HEK293T (cell line): ENCODE measurements around the gene OTUB1.

Source experiments
- CTCF ChIA-PET: fragments of 350-600 bp; formaldehyde crosslinking; extraction: SDS; loops from one replicate; lab custom pipeline; 2021; ENCODE audit warnings: antibody characterized with exemption, inconsistent platforms; lab: Yijun Ruan, JAX
- POLR2A ChIA-PET: fragments of 350-600 bp; formaldehyde crosslinking; extraction: SDS; loops from one replicate; lab custom pipeline; 2020; ENCODE audit warnings: antibody characterized with exemption, inconsistent platforms; lab: Yijun Ruan, JAX
- DNase-seq: peaks from one replicate; pipeline ENCODE4 v3.0.0; 2012; ENCODE audit warnings: mixed read lengths; ENCODE audit errors: extremely low spot score
- BHLHE40 ChIP-seq: fragments of 450-650 bp; IDR thresholded peaks from 2 replicates; pipeline ENCODE4 v1.6.1; 2016; ENCODE audit warnings: mild to moderate bottlenecking, moderate library complexity, borderline replicate concordance
- CTBP1 ChIP-seq: fragments of 450-650 bp; IDR thresholded peaks from 2 replicates; pipeline ENCODE4 v1.6.1; 2016; ENCODE audit warnings: borderline replicate concordance
- ELF4 ChIP-seq: fragments of 450-650 bp; IDR thresholded peaks from 2 replicates; pipeline ENCODE4 v1.6.1; 2017; ENCODE audit warnings: antibody characterized with exemption
- FOXA1 ChIP-seq: fragments of 450-650 bp; IDR thresholded peaks from 2 replicates; pipeline ENCODE4 v1.6.1; 2016; ENCODE audit warnings: mild to moderate bottlenecking
- FOXK2 ChIP-seq: fragments of 450-650 bp; IDR thresholded peaks from 2 replicates; pipeline ENCODE4 v1.6.1; 2016; ENCODE audit warnings: mild to moderate bottlenecking
- FOXM1 ChIP-seq: fragments of 450-650 bp; IDR thresholded peaks from 2 replicates; pipeline ENCODE4 v1.6.1; 2017; ENCODE audit warnings: mild to moderate bottlenecking, borderline replicate concordance
- HDGF ChIP-seq: fragments of 450-650 bp; IDR thresholded peaks from 2 replicates; pipeline ENCODE4 v1.6.1; 2017; ENCODE audit warnings: antibody characterized with exemption, borderline replicate concordance
- L3MBTL2 ChIP-seq: fragments of 450-650 bp; conservative IDR thresholded peaks from 2 replicates; pipeline ENCODE4 v1.6.1; 2016; ENCODE audit warnings: mild to moderate bottlenecking
- LEF1 ChIP-seq: fragments of 450-650 bp; IDR thresholded peaks from 2 replicates; pipeline ENCODE4 v1.6.1; 2017; ENCODE audit warnings: mild to moderate bottlenecking, borderline replicate concordance
- NFRKB ChIP-seq: fragments of 450-650 bp; IDR thresholded peaks from 2 replicates; pipeline ENCODE4 v1.6.1; 2016; ENCODE audit warnings: mild to moderate bottlenecking, moderate library complexity
- SP1 ChIP-seq: fragments of 450-650 bp; IDR thresholded peaks from 2 replicates; pipeline ENCODE4 v1.6.1; 2017
- SUZ12 ChIP-seq: fragments of 450-650 bp; IDR thresholded peaks from 2 replicates; pipeline ENCODE4 v1.6.1; 2016; ENCODE audit warnings: mild to moderate bottlenecking
- TARDBP ChIP-seq: fragments of 450-650 bp; IDR thresholded peaks from 2 replicates; pipeline ENCODE4 v1.6.1; 2016
- ZNF384 ChIP-seq: fragments of 450-650 bp; IDR thresholded peaks from 2 replicates; pipeline ENCODE4 v1.6.1; 2016
- TF ChIP-seq, protein P1 (sequence below): fragments of 450-650 bp; IDR thresholded peaks from 2 replicates; pipeline ENCODE4 v1.6.1; 2016

OTUB1 gene

GRCh38 chr11:63985812-63986155, 454 bp upstream of the OTUB1 start:
- TF ChIP-seq L3MBTL2 (no peak), ELF4 (no peak), NFRKB (no peak), FOXK2 (no peak), HDGF (no peak), FOXM1 (no peak), TARDBP (no peak), BHLHE40 (no peak), CTBP1 (no peak)
- TF ChIP-seq, protein P1, sequence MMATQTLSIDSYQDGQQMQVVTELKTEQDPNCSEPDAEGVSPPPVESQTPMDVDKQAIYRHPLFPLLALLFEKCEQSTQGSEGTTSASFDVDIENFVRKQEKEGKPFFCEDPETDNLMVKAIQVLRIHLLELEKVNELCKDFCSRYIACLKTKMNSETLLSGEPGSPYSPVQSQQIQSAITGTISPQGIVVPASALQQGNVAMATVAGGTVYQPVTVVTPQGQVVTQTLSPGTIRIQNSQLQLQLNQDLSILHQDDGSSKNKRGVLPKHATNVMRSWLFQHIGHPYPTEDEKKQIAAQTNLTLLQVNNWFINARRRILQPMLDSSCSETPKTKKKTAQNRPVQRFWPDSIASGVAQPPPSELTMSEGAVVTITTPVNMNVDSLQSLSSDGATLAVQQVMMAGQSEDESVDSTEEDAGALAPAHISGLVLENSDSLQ, result no peak
- DNase-seq, result no peak
- POLR2A ChIA-PET, result interaction anchor here (1.2 to 1.5 kb wide), 2 partner anchors 9 to 11 kb away, joined by 4 to 9 read pairs; partner anchors contain the start of gene COX8A
- CTCF ChIA-PET, result no interaction called here

GRCh38 chr11:63986932-63987513, 785 bp downstream of the OTUB1 start:
- no peak for TF ChIP-seq TARDBP
- TF ChIP-seq CTBP1, result no peak
- no peak for TF ChIP-seq FOXA1
- no peak for TF ChIP-seq HDGF
- TF ChIP-seq FOXK2, result no peak
- TF ChIP-seq BHLHE40, result no peak
- 0 out of 2 replicates have a peak, but pooled peaks have one; percentile 12 for TF ChIP-seq L3MBTL2
- no peak for DNase-seq
- CTCF ChIA-PET, result no interaction called here
- POLR2A ChIA-PET, result no interaction called here

DNA sequence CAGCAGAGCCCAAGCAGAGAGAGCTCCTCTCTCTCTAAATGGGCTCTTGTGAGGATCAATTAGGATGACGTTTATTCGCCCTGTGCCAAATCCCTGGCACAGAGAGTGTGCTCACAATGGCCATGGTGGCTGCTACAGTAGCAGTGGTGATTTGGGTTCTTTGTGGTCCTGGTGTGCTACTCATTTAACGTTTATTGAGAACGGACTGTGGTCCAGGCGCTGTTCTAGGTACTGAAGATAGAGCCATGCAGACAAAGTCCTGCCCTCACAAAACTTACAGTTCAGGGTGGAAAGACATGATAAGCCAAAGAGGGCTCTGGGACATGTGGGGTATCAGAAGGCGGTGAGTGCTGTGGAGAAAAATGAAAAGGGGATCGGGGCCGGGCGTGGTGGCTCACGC, 5.3 kb downstream of the OTUB1 start:
- TF ChIP-seq FOXA1, result no peak
- no peak for TF ChIP-seq BHLHE40
- no peak for TF ChIP-seq NFRKB
- no peak for TF ChIP-seq CTBP1
- TF ChIP-seq L3MBTL2, result no peak
- no peak for TF ChIP-seq ZNF384
- TF ChIP-seq HDGF, result no peak
- no peak for TF ChIP-seq TARDBP
- no peak for TF ChIP-seq ELF4
- TF ChIP-seq, protein P1, result no peak
- no peak for TF ChIP-seq FOXK2
- no peak for DNase-seq
- ChIA-PET CTCF (no interaction called here), POLR2A (no interaction called here)

DNA sequence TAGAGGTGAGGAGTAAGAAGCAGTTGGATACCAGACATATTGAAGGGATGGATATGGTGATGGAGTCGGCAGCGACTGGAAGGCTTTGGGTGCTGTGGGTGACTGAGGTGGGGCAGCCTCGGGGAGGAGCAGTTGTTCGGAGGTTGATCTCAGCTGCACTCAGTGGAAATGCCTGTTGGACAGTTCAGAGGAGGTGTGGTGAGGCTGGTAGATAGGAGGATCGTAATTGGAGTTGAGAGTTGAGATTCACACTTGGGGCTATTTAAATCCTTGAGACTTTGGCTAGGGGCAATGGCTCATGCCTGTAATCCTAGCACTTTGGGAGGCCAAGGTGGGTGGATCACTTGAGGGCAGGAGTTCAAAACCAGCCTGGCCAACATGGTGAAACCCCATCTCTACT, 6.9 kb downstream of the OTUB1 start:
- POLR2A ChIA-PET, result no interaction called here
- CTCF ChIA-PET, result no interaction called here
- DNase-seq, result no peak
- TF ChIP-seq SUZ12, result no peak
- TF ChIP-seq LEF1, result no peak
- TF ChIP-seq, protein P1, result no peak
- TF ChIP-seq FOXM1, result no peak
- TF ChIP-seq ELF4, result no peak

DNA sequence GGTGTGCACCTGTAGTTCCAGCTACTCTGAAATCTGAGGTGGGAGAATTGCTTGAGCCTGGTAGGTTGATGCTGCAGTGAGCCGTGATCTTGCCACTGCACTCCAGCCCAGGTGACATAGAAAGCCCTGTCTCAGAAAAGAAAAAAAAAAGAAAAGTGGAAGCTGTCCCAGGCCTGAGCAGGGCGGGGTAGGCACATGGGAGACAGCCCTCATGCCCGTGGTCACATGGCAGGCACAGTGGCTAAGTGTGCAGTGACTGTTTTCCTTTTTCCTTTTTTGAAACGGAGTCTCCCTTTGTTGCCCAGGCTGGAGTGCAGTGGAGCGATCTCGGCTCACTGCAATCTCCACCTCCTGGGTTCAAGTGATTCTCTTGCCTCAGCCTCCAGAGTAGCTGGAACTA, 7.8 kb downstream of the OTUB1 start:
- no peak for DNase-seq
- CTCF ChIA-PET, result no interaction called here
- TF ChIP-seq HDGF (no peak), TARDBP (no peak), LEF1 (no peak), FOXA1 (no peak), FOXK2 (no peak), SUZ12 (no peak), FOXM1 (no peak)
- POLR2A ChIA-PET, result no interaction called here

GRCh38 chr11:63996512-63996911, 10.3 kb downstream of the OTUB1 start:
- POLR2A ChIA-PET, result no interaction called here
- TF ChIP-seq BHLHE40, result no peak
- TF ChIP-seq L3MBTL2, result no peak
- no peak for TF ChIP-seq SP1
- no peak for TF ChIP-seq FOXA1
- no peak for TF ChIP-seq NFRKB
- TF ChIP-seq, protein P1, result no peak
- TF ChIP-seq CTBP1, result no peak
- TF ChIP-seq ELF4, result no peak
- DNase-seq, result no peak
- CTCF ChIA-PET, result no interaction called here
